ENCODE results near the gene ME3. TPM values are rescaled to one million over a fixed set of nuclear protein-coding genes. Genes with fewer than 3 reads are reported as not detected.

The ME3 gene
- total RNA-seq, 2 experiments from 2014 or later, result not detected

DNA sequence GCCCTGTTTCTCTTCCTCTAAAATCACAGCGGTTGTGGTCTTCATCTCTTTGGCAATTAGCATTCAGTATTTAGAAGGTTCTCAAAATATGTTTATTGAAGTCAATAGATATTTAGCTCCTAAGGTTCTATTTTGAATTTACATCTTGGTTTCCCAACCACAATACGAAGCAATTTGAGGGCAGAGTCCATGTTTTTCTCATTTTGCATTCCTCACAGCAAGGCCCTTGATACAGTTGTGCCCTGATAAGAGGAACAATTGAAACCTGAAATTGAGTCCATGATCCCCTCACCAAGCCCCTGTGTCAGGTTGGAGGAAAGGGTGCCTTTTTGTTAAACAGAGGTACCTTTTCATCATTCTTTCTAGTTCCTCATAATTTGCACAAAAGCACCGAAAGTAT is 166.2 kb downstream of the ME3 start:
- ChIA-PET POLR2A (interaction anchor here (0.7 kb wide), 1 partner anchor 533 kb away, joined by 4 read pairs; no protein-coding TSS in a partner anchor), CTCF (ENCODE audit: unreplicated experiment) (no interaction called here)
- no TSS peak for BruUV-seq (replicated peaks)
- no peak overlapping the region for H3K27ac ChIP-seq (ENCODE audit: low read depth, low read length, poor library complexity, severe bottlenecking)
- H3K4me1 ChIP-seq (ENCODE audit: insufficient read depth, low read length, poor library complexity, severe bottlenecking), result no peaks in the 10 kb centered on the region
- no peak for DNase-seq (ENCODE audit: low spot score)
- no peaks in the 10 kb centered on the region for H3K9me2 ChIP-seq (ENCODE audit: insufficient read depth, low read length)
- intact Hi-C loops (cut with micrococcal nuclease; ENCODE audit: unreplicated experiment), result no loop called here
- H4K20me1 ChIP-seq (ENCODE audit: insufficient read depth, low read length), result no peaks in the 10 kb centered on the region
- H3K79me2 ChIP-seq (ENCODE audit: insufficient read depth, low read depth, low read length), result no peaks in the 10 kb centered on the region
- H2AFZ ChIP-seq (ENCODE audit: low read length), result no peak overlapping the region
- no peak overlapping the region for H3K4me3 ChIP-seq (ENCODE audit: low read depth, low read length, poor library complexity, severe bottlenecking)
- no peak overlapping the region for H3K4me2 ChIP-seq (ENCODE audit: low read length)
- no peaks in the 10 kb centered on the region for H3K9me3 ChIP-seq (ENCODE audit: low read length)
- TF ChIP-seq, protein P1, sequence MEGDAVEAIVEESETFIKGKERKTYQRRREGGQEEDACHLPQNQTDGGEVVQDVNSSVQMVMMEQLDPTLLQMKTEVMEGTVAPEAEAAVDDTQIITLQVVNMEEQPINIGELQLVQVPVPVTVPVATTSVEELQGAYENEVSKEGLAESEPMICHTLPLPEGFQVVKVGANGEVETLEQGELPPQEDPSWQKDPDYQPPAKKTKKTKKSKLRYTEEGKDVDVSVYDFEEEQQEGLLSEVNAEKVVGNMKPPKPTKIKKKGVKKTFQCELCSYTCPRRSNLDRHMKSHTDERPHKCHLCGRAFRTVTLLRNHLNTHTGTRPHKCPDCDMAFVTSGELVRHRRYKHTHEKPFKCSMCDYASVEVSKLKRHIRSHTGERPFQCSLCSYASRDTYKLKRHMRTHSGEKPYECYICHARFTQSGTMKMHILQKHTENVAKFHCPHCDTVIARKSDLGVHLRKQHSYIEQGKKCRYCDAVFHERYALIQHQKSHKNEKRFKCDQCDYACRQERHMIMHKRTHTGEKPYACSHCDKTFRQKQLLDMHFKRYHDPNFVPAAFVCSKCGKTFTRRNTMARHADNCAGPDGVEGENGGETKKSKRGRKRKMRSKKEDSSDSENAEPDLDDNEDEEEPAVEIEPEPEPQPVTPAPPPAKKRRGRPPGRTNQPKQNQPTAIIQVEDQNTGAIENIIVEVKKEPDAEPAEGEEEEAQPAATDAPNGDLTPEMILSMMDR (conservative IDR thresholded peaks at IDR 0.05; ENCODE audit: low read length), result no peak
- TF ChIP-seq EZH2phosphoT487 (IDR thresholded peaks at IDR 0.05; ENCODE audit: borderline replicate concordance, low read depth, low read length), result no peak
- H3K36me3 ChIP-seq (ENCODE audit: insufficient read depth, low read length), result no peaks in the 10 kb centered on the region

GRCh38 chr11:86503131-86503530 is 169.3 kb downstream of the ME3 start:
- no peaks in the 10 kb centered on the region for H3K9me3 ChIP-seq (ENCODE audit: low read length)
- no peaks in the 10 kb centered on the region for H3K36me3 ChIP-seq (ENCODE audit: insufficient read depth, low read length)
- no peaks in the 10 kb centered on the region for H4K20me1 ChIP-seq (ENCODE audit: insufficient read depth, low read length)
- DNase-seq (ENCODE audit: low spot score), result no peak
- no peaks in the 10 kb centered on the region for H3K79me2 ChIP-seq (ENCODE audit: insufficient read depth, low read depth, low read length)
- POLR2A ChIA-PET, result no interaction called here
- no peak overlapping the region for H3K4me2 ChIP-seq (ENCODE audit: low read length)
- intact Hi-C loops (cut with micrococcal nuclease; ENCODE audit: unreplicated experiment), result no loop called here
- CTCF ChIA-PET (ENCODE audit: unreplicated experiment), result no interaction called here
- no peak overlapping the region for H2AFZ ChIP-seq (ENCODE audit: low read length)
- H3K9me2 ChIP-seq (ENCODE audit: insufficient read depth, low read length), result no peaks in the 10 kb centered on the region
- no peak overlapping the region for H3K4me3 ChIP-seq (ENCODE audit: low read depth, low read length, poor library complexity, severe bottlenecking)
- no peak overlapping the region for H3K27ac ChIP-seq (ENCODE audit: low read depth, low read length, poor library complexity, severe bottlenecking)
- no peaks in the 10 kb centered on the region for H3K4me1 ChIP-seq (ENCODE audit: insufficient read depth, low read length, poor library complexity, severe bottlenecking)
- TF ChIP-seq, protein P1 (conservative IDR thresholded peaks at IDR 0.05; ENCODE audit: low read length), result no peak
- no peak for TF ChIP-seq EZH2phosphoT487 (IDR thresholded peaks at IDR 0.05; ENCODE audit: borderline replicate concordance, low read depth, low read length)
- no TSS peak for BruUV-seq (replicated peaks)

GRCh38 chr11:86502137-86502642 is 170.2 kb downstream of the ME3 start:
- Histone ChIP-seq H3K36me3 (ENCODE audit: insufficient read depth, low read length) (no peaks in the 10 kb centered on the region), H3K4me2 (ENCODE audit: low read length) (no peak overlapping the region), H4K20me1 (ENCODE audit: insufficient read depth, low read length) (no peaks in the 10 kb centered on the region), H2AFZ (ENCODE audit: low read length) (no peak overlapping the region), H3K79me2 (ENCODE audit: insufficient read depth, low read depth, low read length) (no peaks in the 10 kb centered on the region), H3K9me2 (ENCODE audit: insufficient read depth, low read length) (no peaks in the 10 kb centered on the region), H3K27ac (ENCODE audit: low read depth, low read length, poor library complexity, severe bottlenecking) (no peak overlapping the region), H3K4me1 (ENCODE audit: insufficient read depth, low read length, poor library complexity, severe bottlenecking) (no peaks in the 10 kb centered on the region), H3K4me3 (ENCODE audit: low read depth, low read length, poor library complexity, severe bottlenecking) (no peak overlapping the region), H3K9me3 (ENCODE audit: low read length) (no peaks in the 10 kb centered on the region)
- BruUV-seq (replicated peaks), result no TSS peak
- intact Hi-C loops (cut with micrococcal nuclease; ENCODE audit: unreplicated experiment), result no loop called here
- no peak for DNase-seq (ENCODE audit: low spot score)
- TF ChIP-seq, protein P1 (conservative IDR thresholded peaks at IDR 0.05; ENCODE audit: low read length), result no peak
- TF ChIP-seq EZH2phosphoT487 (IDR thresholded peaks at IDR 0.05; ENCODE audit: borderline replicate concordance, low read depth, low read length), result no peak
- CTCF ChIA-PET (ENCODE audit: unreplicated experiment), result no interaction called here
- POLR2A ChIA-PET, result interaction anchor here (0.5 to 0.7 kb wide), 2 partner anchors 10 to 563 kb away, joined by 3 read pairs; no protein-coding TSS in a partner anchor
